HG03558 (cell line): ENCODE measurements around the gene LYZL1.
"Not testable (repeated sequence)": the region's sequence is repeated elsewhere in the genome, so short reads cannot be mapped to it uniquely, and the experiment has no call there.

ENCODE experiments used
- ATAC-seq: cut with Tn5 transposase; IDR thresholded peaks from one replicate; pipeline ENCODE4 v1.9.1; 2021; ENCODE audit warnings: moderate number of reproducible peaks; ENCODE audit not compliant: unreplicated experiment; ENCODE audit errors: extremely low read depth

The LYZL1 gene

DNA sequence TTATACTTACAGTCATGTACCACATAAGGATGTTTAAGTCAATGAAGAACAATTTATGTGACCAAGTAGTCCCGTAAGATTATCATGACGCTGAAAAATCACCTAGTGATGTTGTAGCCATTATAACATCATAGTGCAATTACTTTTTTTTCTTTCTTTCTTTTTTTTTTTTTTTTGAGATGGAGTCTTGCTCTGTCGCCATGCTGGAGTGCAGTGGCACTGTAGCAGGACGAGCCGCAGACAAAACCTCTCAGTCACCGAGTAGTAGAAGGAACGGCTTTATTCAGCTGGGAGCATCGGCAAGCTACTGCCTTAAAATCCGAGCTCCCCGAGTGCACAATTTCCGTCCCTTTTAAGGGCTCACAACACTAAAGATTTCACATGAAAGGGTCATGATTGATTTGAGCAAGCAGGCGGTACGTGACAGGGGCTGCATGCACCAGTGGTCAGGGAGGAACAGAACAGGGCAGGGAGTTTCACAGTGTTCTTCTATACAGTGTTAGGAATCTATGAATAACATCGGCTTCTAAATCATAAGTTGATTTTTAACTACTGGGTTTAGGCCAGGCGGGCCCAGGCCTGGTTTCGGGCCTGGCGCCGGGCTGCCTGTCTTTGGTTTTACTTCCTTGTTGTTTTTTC lies 71.5 kb downstream of the LYZL1 start:
- ATAC-seq: not testable (repeated sequence)
